H9 (cell line): ENCODE data around the gene LTK. TPM values are rescaled to one million over a fixed set of nuclear protein-coding genes. Genes with fewer than 3 reads are reported as not detected.

Source experiments
- DNase-seq: peaks from one replicate; pipeline ENCODE4 v3.0.0-alpha.2; 2017
- H2AFZ ChIP-seq: one replicate; pipeline ENCODE4 v1.6.1; 2013; ENCODE audit warnings: mild to moderate bottlenecking, low read length, control low read depth, moderate library complexity
- H2AK5ac ChIP-seq: 2 replicates; pipeline ENCODE4 v1.6.1; 2013; ENCODE audit warnings: low read length, control low read depth, mixed read lengths; ENCODE audit not compliant: insufficient read length
- H2BK120ac ChIP-seq: one replicate; pipeline ENCODE4 v1.6.1; 2013; ENCODE audit warnings: low read depth, mild to moderate bottlenecking, low read length, control low read depth, inconsistent platforms; ENCODE audit not compliant: poor library complexity, severe bottlenecking
- H2BK12ac ChIP-seq: 2 replicates; pipeline ENCODE4 v1.6.1; 2013; ENCODE audit warnings: low read length, control low read depth, mixed read lengths, low read depth; ENCODE audit not compliant: insufficient read length
- H2BK15ac ChIP-seq: 2 replicates; pipeline ENCODE4 v1.6.1; 2013; ENCODE audit warnings: low read depth, low read length, control low read depth
- H2BK20ac ChIP-seq: one replicate; pipeline ENCODE4 v1.6.1; 2013; ENCODE audit warnings: low read depth, mild to moderate bottlenecking, low read length, control low read depth, inconsistent platforms; ENCODE audit not compliant: poor library complexity, severe bottlenecking
- H2BK5ac ChIP-seq: 2 replicates; pipeline ENCODE4 v1.6.1; 2013; ENCODE audit warnings: low read length, control low read depth, mixed read lengths; ENCODE audit not compliant: insufficient read length
- H3K14ac ChIP-seq: 2 replicates; pipeline ENCODE4 v1.6.1; 2013; ENCODE audit warnings: low read length, control low read depth; ENCODE audit not compliant: insufficient read depth
- H3K18ac ChIP-seq: 2 replicates; pipeline ENCODE4 v1.6.1; 2013; ENCODE audit warnings: low read depth, mild to moderate bottlenecking, mixed read lengths, low read length, control low read depth; ENCODE audit not compliant: insufficient read length
- H3K23ac ChIP-seq: 2 replicates; pipeline ENCODE4 v1.6.1; 2013; ENCODE audit warnings: low read length, control low read depth, mixed read lengths, low read depth; ENCODE audit not compliant: insufficient read length
- H3K23me2 ChIP-seq: 2 replicates; pipeline ENCODE4 v1.6.1; 2013; ENCODE audit warnings: low read depth, mild to moderate bottlenecking, mixed read lengths, low read length, control low read depth; ENCODE audit not compliant: insufficient read length, poor library complexity, severe bottlenecking
- H3K27ac ChIP-seq: 2 replicates; pipeline ENCODE4 v1.5.1; 2013; ENCODE audit warnings: low read length, control low read depth, mixed read lengths, low read depth; ENCODE audit not compliant: insufficient read length
- H3K27me3 ChIP-seq: 2 replicates; pipeline ENCODE4 v1.6.1; 2013; ENCODE audit warnings: low read length, control low read depth, inconsistent platforms; ENCODE audit not compliant: insufficient read depth
- H3K4ac ChIP-seq: 2 replicates; pipeline ENCODE4 v1.6.1; 2013; ENCODE audit warnings: low read depth, mild to moderate bottlenecking, control low read depth, inconsistent platforms, low read length, moderate library complexity
- H3K4me1 ChIP-seq: 2 replicates; pipeline ENCODE4 v1.6.1; 2013; ENCODE audit warnings: low read length, control low read depth, inconsistent platforms; ENCODE audit not compliant: insufficient read depth
- H3K4me2 ChIP-seq: 2 replicates; pipeline ENCODE4 v1.6.1; 2013; ENCODE audit warnings: low read length, control low read depth, mixed read lengths; ENCODE audit not compliant: insufficient read length, insufficient read depth
- H3K56ac ChIP-seq: 2 replicates; pipeline ENCODE4 v1.6.1; 2013; ENCODE audit warnings: low read depth, mild to moderate bottlenecking, mixed read lengths, low read length, control low read depth; ENCODE audit not compliant: insufficient read length
- H3K79me1 ChIP-seq: 2 replicates; pipeline ENCODE4 v1.6.1; 2013; ENCODE audit warnings: low read depth, mild to moderate bottlenecking, moderate library complexity, low read length, control low read depth, inconsistent platforms; ENCODE audit not compliant: insufficient read depth, poor library complexity, severe bottlenecking
- H3K79me2 ChIP-seq: 2 replicates; pipeline ENCODE4 v1.6.1; 2013; ENCODE audit warnings: low read length, control low read depth, inconsistent platforms; ENCODE audit not compliant: insufficient read depth
- H3K9ac ChIP-seq: 2 replicates; pipeline ENCODE4 v1.6.1; 2013; ENCODE audit warnings: low read length, control low read depth, mixed read lengths; ENCODE audit not compliant: insufficient read length; ENCODE audit errors: extremely low read depth
- H3K9me3 ChIP-seq: one replicate; pipeline ENCODE4 v1.6.1; 2013; ENCODE audit warnings: low read depth, low read length, inconsistent platforms; ENCODE audit not compliant: control insufficient read depth
- H3T11ph ChIP-seq: one replicate; pipeline ENCODE4 v1.6.1; 2013; ENCODE audit warnings: mild to moderate bottlenecking, low read length, control low read depth, inconsistent platforms
- H4K20me1 ChIP-seq: one replicate; pipeline ENCODE4 v1.6.1; 2013; ENCODE audit not compliant: control insufficient read depth, insufficient read length, insufficient read depth
- H4K5ac ChIP-seq: 2 replicates; pipeline ENCODE4 v1.6.1; 2013; ENCODE audit warnings: low read depth, mild to moderate bottlenecking, mixed read lengths, low read length, control low read depth; ENCODE audit not compliant: insufficient read length
- H4K8ac ChIP-seq: replicated peaks from 2 replicates; pipeline ENCODE4 v1.6.1; 2013; ENCODE audit warnings: low read length, control low read depth, mixed read lengths, low read depth; ENCODE audit not compliant: insufficient read length
- H4K91ac ChIP-seq: 2 replicates; pipeline ENCODE4 v1.6.1; 2013; ENCODE audit warnings: low read depth, mild to moderate bottlenecking, moderate library complexity, mixed read lengths, low read length, control low read depth; ENCODE audit not compliant: insufficient read length
- H3K27ac Mint-ChIP-seq, 3 experiments: 2 replicates in 2 of 3; 3 replicates in 1 of 3; pipeline ENCODE4 v1.8.0; 2020 to 2021; ENCODE audit warnings: mixed read lengths in 3 of 3, mild to moderate bottlenecking in 1 of 3, moderate library complexity in 1 of 3
- H3K27me3 Mint-ChIP-seq: 2 replicates; pipeline ENCODE4 v1.8.0; 2021; ENCODE audit warnings: low read depth, mild to moderate bottlenecking, moderate library complexity, mixed read lengths
- H3K36me3 Mint-ChIP-seq, 3 experiments: 2 replicates in 2 of 3; 3 replicates in 1 of 3; pipeline ENCODE4 v1.8.0; 2020 to 2021; ENCODE audit warnings: low read depth in 3 of 3, mixed read lengths in 3 of 3; ENCODE audit not compliant: insufficient read depth in 1 of 3
- H3K4me1 Mint-ChIP-seq, 2 experiments: 2 replicates each; pipeline ENCODE4 v1.8.0; 2020; ENCODE audit warnings: mixed read lengths in 2 of 2
- H3K4me3 Mint-ChIP-seq, 2 experiments: 2 replicates in 1 of 2; 3 replicates in 1 of 2; pipeline ENCODE4 v1.8.0; 2020 to 2021; ENCODE audit warnings: mild to moderate bottlenecking in 2 of 2, mixed read lengths in 2 of 2, moderate library complexity in 1 of 2
- H3K9me3 Mint-ChIP-seq, 2 experiments: 2 replicates in 1 of 2; 3 replicates in 1 of 2; pipeline ENCODE4 v1.8.0; 2020; ENCODE audit warnings: mild to moderate bottlenecking in 2 of 2, mixed read lengths in 2 of 2, moderate library complexity in 1 of 2
- CTCF ChIP-seq: fragments of 200-600 bp; sonication (generic); conservative IDR thresholded peaks from 3 replicates; pipeline ENCODE4 v1.8.0; 2021; ENCODE audit warnings: antibody characterized with exemption, mild to moderate bottlenecking
- WGBS: extraction: QIAGEN DNeasy Blood & Tissue Kit; methylation state at CpG from one replicate; pipeline ENCODE4 v1.1.7; 2013; ENCODE audit warnings: missing lambda C conversion rate, low lambda C conversion rate, mixed read lengths; ENCODE audit not compliant: insufficient read length; ENCODE audit errors: extremely low coverage; 5-methylcytosine and 5-hydroxymethylcytosine counted together
- total RNA-seq: library from RNA; stranded (reverse); gene quantifications from 2 replicates; pipeline ENCODE4 v1.2.1, GENCODE V29; 2021

The LTK gene
- total RNA-seq, 1 experiment from 2014 or later: 0.31 TPM

- Mint-ChIP-seq H3K4me3 (peak overlapping the region; percentile 32 to 59; a peak in 3 of 5 replicates), H3K9me3 (no peaks in the 10 kb centered on the region; a peak in 1 of 5 replicates), H3K27me3 (no peaks in the 10 kb centered on the region), H3K4me1 (peaks cover 84 to 86% of the 10 kb centered on the region in 2 experiments), H3K27ac (peak overlapping the region; percentile 92 to 97 (median 96)), H3K36me3 (peaks cover 17 to 42% (median 41%) of the 10 kb centered on the region in 3 experiments; a peak in 6 of 7 replicates)
- Histone ChIP-seq H3K27me3 (no peaks in the 10 kb centered on the region), H3K14ac (no peak overlapping the region; the same call in 1 of the 2 replicates), H3K9me3 (no peaks in the 10 kb centered on the region), H3K27ac (no peak overlapping the region), H4K5ac (no peak overlapping the region), H2BK20ac (no peak overlapping the region), H3K79me1 (no peaks in the 10 kb centered on the region), H3K18ac (no peak overlapping the region), H2BK12ac (peak overlapping the region; percentile 7), H3K79me2 (no peaks in the 10 kb centered on the region; the same call in 1 of the 2 replicates), H3T11ph (no peak overlapping the region), H3K4ac (no peak overlapping the region), H4K91ac (no peak overlapping the region), H2AK5ac (peak overlapping the region; percentile 28), H3K4me2 (no peak overlapping the region), H4K8ac (no peak overlapping the region), H3K4me1 (peaks cover 33% of the 10 kb centered on the region; the same call in 1 of the 2 replicates), H2AFZ (no peak overlapping the region), H2BK5ac (no peak overlapping the region), H3K23ac (no peak overlapping the region), H3K56ac (no peak overlapping the region), H4K20me1 (no peaks in the 10 kb centered on the region), H3K23me2 (peaks cover 15% of the 10 kb centered on the region), H3K9ac (no peak overlapping the region), H2BK15ac (no peak overlapping the region), H2BK120ac (no peak overlapping the region)
- WGBS: no CpG with 5 or more reads among the region's 4 CpGs
- TF ChIP-seq CTCF: no peak
- no peak for DNase-seq
These were observed 49.2 kb upstream of the LTK start for GRCh38 chr15:41562784-41563198.
